GM18868 (cell line): Measurements from ENCODE around the gene RIN1.

Source experiments
- ATAC-seq: cut with Tn5 transposase; IDR thresholded peaks from one replicate; pipeline ENCODE4 v1.9.1; 2021; ENCODE audit warnings: mild to moderate bottlenecking, moderate library complexity; ENCODE audit not compliant: unreplicated experiment

Gene RIN1

DNA sequence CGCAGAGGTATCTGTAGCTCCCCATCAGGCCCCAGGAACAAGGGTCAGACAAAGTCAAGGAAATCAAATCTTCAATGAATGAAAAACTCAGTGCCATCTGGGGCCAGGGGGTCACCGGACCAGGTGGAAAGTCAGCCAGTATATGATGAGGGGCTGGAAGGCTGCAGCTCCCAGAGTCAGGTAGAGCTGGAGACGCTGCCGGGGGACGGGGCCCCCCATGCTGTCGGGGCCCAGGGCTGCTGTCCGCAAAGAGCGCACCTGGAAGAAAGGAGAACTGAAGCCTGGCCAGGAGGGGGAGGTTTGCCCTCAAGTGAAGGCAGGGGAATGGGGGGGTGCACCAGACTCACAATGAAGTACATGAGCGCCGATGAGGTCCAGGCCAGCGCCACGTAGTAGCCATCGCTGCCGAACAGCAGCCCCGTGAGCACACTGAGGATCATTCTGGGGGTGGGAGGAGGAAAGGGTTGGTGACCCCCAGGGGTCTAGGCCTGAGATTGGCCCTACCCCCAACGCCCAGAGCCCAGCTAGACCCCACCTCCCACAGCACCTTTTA is 51.6 kb downstream of the RIN1 start:
- ATAC-seq, result no peak

DNA sequence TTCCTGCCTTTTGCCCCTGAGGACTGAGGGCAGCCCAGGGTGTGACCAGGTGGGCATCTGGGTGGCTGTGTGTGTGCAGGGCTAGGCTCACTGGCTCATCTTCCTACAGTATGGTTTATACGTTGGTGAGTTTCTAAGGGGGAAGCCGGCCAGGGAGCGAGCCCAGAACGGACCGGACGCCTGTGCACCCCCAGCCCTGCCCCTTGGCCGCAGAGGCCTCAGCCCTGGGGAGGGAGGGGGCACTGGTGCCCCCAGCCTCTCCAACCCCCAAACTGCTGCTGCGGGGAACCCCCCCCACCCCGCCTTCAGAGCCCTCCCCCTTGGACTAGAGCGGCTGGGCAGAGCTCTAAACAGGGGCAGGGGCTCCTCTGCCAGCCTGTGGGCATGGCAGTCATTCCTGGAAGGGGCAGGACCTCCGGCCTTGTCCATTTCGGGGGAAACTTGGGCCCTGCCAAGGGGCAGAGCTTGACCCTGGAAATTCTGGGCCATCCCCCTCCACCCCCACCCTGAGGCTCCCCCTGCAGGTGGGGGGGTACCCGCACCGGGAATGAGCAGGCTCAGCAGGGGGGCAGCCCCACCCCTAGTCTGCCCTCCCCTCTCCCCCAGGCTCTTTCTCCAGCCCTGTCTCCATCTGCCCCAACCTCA is 52.7 kb downstream of the RIN1 start:
- no peak for ATAC-seq

DNA sequence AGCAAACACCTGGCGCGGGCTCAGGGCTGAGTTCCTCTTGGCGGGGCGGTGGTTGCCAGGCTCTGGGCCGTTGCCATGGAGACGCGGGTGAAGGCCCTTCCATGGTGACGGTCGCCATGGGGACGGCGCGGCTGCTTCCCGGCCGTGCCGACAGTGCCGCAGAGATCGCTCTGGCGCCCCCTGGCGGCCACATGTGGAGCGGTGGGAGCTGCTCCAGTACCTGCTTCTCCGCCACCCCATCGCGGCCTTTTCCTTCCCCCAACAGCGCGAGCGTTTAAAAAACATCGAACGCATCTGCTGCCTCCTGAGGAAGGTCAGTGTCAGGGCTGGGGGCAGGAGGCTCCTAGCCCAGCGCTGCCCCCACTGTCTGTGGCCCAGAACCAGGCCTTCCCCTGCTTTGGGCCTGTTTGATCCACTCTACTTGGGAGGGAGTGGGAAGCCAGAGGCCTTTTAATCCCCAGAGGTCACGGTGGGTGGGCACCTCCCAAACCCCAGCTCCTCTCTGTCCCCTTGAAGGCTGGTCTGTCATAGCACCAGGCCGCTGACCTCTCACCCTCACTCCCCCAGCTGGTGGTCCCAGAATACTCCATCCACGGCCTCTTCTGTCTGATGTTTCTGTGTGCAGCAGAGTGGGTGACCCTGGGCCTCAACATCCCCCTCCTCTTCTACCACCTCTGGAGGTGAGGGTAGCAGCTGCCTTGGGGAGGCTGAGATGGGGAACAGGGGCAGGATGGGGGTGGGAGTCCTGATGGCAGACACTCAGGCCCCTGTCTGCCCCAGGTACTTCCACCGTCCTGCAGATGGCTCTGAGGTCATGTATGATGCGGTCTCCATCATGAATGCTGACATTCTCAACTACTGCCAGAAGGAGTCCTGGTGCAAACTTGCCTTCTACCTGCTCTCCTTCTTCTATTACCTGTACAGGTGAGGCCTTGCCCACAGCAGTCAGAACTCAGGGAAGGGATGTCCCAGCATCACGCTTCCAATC is 53.5 kb downstream of the RIN1 start:
- ATAC-seq, result peak; percentile 85
